ENCODE results near the gene SVIL.

- TF ChIP-seq POLR2A (IDR thresholded peaks at IDR 0.05; ENCODE audit: low read length), result no peak
- no peak for TF ChIP-seq GATA1 (IDR thresholded peaks at IDR 0.05; ENCODE audit: low read depth, low read length)
These were observed 102.4 kb downstream of the SVIL start for GRCh38 chr10:29532256-29532878.

All from erythroblast (primary cell).